ENCODE results near the gene EIF2S1.

EIF2S1 gene

DNA sequence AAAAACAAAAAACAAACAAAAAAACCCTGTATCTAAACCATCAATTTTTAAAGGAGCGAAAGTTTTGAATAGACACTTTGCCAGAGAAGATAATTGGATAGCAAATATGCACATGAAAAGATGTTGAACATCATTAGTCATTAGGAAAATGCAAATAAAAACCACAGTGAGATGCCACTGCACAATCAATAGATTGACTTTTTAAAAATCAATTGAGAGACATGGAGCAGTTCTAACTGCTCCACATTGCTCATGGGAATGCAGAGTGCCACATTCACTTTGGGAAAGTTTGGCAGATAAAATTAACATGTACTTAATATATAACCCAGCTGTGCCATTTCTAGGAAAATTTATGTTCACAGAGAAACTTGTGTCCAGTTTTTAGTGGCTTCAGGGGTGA lies 12.7 kb downstream of the EIF2S1 start:
- Histone ChIP-seq H3K4me3 (no peak overlapping the region), H3K27ac (no peak overlapping the region)
- no peak for DNase-seq (ENCODE audit: low spot score)
- no peak for TF ChIP-seq CTCF (IDR thresholded peaks at IDR 0.05)

- no peak for DNase-seq (ENCODE audit: low spot score)
- no peak for TF ChIP-seq CTCF (IDR thresholded peaks at IDR 0.05)
- Histone ChIP-seq H3K27ac (no peak overlapping the region), H3K4me3 (no peak overlapping the region)
Observed at GRCh38 chr14:67373347-67373746, 13.2 kb downstream of the EIF2S1 start.

DNA sequence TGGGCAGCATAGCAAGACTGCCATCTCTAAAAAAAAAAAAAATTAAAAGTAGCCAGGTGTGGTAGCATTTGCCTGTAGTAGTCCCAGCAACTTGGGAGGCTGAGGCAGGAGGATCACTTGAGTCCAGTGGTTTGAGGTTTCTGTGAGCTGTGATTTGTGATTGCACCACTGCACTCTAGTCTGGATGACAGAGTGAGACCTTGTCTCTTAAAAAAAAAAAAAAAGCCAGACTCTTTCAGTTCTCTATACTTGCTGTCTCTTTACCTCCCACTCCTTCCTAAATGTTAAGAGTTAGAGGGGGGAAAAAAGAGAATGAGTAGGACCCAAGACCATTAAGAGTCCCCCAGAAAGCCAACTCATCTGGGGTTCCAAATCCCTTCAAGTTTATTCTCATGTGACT lies 17.8 kb downstream of the EIF2S1 start:
- Histone ChIP-seq H3K4me3 (no peak overlapping the region), H3K27ac (no peak overlapping the region)
- DNase-seq (ENCODE audit: low spot score) = no peak
- TF ChIP-seq CTCF (IDR thresholded peaks at IDR 0.05) = no peak

- no peak overlapping the region for H3K4me3 ChIP-seq
- no peak for DNase-seq (ENCODE audit: low spot score)
- TF ChIP-seq CTCF (IDR thresholded peaks at IDR 0.05) = no peak
- H3K27ac ChIP-seq = no peak overlapping the region
Observed at GRCh38 chr14:67385120-67385519, 25.0 kb downstream of the EIF2S1 start.

GRCh38 chr14:67385618-67386017 lies 25.5 kb downstream of the EIF2S1 start:
- Histone ChIP-seq H3K27ac (no peak overlapping the region), H3K4me3 (no peak overlapping the region)
- no peak for DNase-seq (ENCODE audit: low spot score)
- no peak for TF ChIP-seq CTCF (IDR thresholded peaks at IDR 0.05)

DNA sequence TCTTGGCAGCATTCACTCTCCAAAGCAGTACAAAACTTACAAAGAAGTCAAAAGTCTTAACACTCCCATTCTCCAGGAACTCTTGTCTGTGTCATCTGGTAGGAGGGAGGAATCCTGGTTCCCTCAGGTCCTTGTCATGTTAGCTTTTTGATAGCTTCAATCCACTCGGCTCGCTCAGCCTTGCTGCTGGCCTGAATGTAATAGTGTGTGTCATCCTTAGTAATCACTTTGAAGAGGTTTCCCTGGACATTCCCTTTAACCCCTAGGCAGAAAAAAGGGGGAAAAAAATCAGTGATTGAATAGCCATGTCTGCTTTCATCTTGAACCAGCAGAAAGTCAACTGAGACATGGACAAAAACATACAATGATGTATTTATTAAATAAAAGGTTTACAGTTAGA lies 27.1 kb downstream of the EIF2S1 start:
- DNase-seq (ENCODE audit: low spot score) = no peak
- no peak overlapping the region for H3K4me3 ChIP-seq
- TF ChIP-seq CTCF (IDR thresholded peaks at IDR 0.05) = no peak
- no peak overlapping the region for H3K27ac ChIP-seq

DNA sequence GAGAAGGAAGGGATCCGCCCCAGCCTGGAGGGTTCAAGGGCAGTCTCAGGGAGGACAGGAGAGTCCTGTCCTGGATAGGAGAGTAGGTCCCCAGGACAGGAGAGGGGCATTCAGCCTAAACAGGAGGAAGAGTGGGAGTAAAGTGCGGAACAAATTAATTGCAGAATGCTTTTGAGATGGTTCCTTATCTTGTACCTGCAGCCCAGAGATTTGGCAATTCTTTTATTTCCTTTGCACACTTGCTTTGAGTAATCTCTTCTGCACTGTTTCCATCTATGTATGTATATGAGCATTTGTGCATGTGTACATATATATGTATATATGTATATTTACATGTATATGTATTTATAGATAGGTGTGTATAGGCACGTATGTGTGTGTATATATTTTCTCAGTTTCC lies 29.1 kb downstream of the EIF2S1 start:
- H3K27ac ChIP-seq = no peak overlapping the region
- TF ChIP-seq CTCF (IDR thresholded peaks at IDR 0.05) = no peak
- DNase-seq (ENCODE audit: low spot score) = no peak
- H3K4me3 ChIP-seq = no peak overlapping the region
